HUES64 (cell line): ENCODE results near the gene FAM20C.

ENCODE experiments used
- H3K27ac ChIP-seq: 2 replicates; pipeline ENCODE4 v1.7.0; 2013; ENCODE audit warnings: low read depth, low read length, inconsistent platforms
- H3K27me3 ChIP-seq: 2 replicates; pipeline ENCODE4 v1.6.1; 2013; ENCODE audit warnings: mild to moderate bottlenecking, low read length; ENCODE audit not compliant: insufficient read depth
- H3K36me3 ChIP-seq: 2 replicates; pipeline ENCODE4 v1.6.1; 2013; ENCODE audit warnings: mild to moderate bottlenecking, low read length; ENCODE audit not compliant: insufficient read depth
- H3K4me1 ChIP-seq: 2 replicates; pipeline ENCODE4 v1.6.1; 2013; ENCODE audit warnings: mild to moderate bottlenecking, low read length, moderate library complexity; ENCODE audit not compliant: insufficient read depth
- H3K4me3 ChIP-seq: 2 replicates; pipeline ENCODE4 v1.5.1; 2013; ENCODE audit warnings: mild to moderate bottlenecking, low read length, moderate library complexity
- H3K9ac ChIP-seq: 2 replicates; pipeline ENCODE4 v1.6.1; 2013; ENCODE audit warnings: mild to moderate bottlenecking, low read depth, low read length
- H3K9me3 ChIP-seq: 2 replicates; pipeline ENCODE4 v1.6.1; 2013; ENCODE audit warnings: low read depth, low read length; ENCODE audit not compliant: insufficient read depth
- WGBS: fragments of 150-250, 120-280 bp; methylation state at CpG from one replicate; pipeline ENCODE4 v1.1.7; 2013; ENCODE audit warnings: missing lambda C conversion rate; 5-methylcytosine and 5-hydroxymethylcytosine counted together

Gene FAM20C

DNA sequence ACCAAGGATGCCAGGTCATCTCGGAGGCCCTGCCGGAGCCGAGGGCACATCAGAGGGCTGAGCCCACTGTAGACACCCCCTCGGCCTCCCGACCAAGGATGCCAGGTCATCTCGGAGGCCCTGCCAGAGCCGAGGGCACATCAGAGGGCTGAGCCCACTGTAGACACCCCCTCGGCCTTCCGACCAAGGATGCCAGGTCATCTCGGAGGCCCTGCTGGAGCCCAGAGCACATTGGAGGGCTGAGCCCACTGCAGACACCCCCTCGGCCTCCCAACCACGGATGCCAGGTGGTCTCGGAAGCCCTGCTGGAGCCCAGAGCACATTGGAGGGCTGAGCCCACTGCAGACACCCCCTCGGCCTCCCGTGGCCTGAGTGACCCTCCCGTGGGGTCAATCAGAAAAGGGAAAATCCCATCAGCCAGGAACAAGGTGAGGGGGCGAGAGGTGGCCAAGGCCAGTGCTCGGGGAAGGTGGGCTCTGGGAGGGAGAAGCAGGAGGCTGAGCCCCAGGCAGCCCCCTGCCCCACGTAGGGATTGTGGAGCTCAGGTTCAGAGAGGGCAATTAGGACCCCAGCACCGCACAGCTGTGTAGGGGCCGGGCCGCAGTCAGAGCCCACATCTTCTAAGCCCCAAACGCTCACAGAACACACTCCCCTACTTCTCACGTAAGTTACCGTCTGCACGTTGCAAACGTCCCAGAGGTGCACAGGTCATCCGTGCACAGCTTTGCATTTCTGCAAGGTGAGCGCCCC, 60.0 kb downstream of the FAM20C start:
- Histone ChIP-seq H3K9me3 (peaks cover 22% of the 10 kb centered on the region; the same call in 1 of the 2 replicates), H3K36me3 (peaks cover 23% of the 10 kb centered on the region), H3K4me1 (no peaks in the 10 kb centered on the region), H3K27me3 (no peaks in the 10 kb centered on the region), H3K9ac (no peak overlapping the region), H3K4me3 (no peak overlapping the region), H3K27ac (no peak overlapping the region)
- 92% methylated on average over 29 of the region's 29 CpGs for WGBS

DNA sequence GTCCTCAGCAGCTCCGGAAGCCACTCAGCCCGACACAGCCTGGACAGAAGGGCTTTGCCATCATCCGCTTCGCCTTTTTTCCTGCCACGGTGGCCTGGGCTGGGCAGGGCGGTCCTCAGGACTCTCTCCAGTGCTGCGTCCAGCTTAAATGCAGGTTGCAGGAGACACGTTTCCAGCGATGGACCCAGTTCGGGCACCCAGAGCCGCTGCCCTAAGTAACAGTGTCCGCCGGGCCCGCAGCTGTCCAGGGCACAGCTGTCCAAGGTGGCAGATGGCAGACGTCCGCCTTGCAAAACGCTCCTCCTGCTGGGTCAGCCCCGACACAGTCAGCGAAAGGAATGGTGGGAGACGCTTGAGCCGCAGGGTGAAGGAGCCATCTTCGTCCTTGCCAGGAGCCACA, 60.6 kb downstream of the FAM20C start:
- no peak overlapping the region for H3K4me3 ChIP-seq
- peaks cover 24% of the 10 kb centered on the region for H3K36me3 ChIP-seq
- no peak overlapping the region for H3K27ac ChIP-seq
- H3K4me1 ChIP-seq = no peaks in the 10 kb centered on the region
- H3K9me3 ChIP-seq = peaks cover 22% of the 10 kb centered on the region; the same call in 1 of the 2 replicates
- no peaks in the 10 kb centered on the region for H3K27me3 ChIP-seq
- 93% methylated on average over 22 of the region's 22 CpGs for WGBS
- no peak overlapping the region for H3K9ac ChIP-seq

DNA sequence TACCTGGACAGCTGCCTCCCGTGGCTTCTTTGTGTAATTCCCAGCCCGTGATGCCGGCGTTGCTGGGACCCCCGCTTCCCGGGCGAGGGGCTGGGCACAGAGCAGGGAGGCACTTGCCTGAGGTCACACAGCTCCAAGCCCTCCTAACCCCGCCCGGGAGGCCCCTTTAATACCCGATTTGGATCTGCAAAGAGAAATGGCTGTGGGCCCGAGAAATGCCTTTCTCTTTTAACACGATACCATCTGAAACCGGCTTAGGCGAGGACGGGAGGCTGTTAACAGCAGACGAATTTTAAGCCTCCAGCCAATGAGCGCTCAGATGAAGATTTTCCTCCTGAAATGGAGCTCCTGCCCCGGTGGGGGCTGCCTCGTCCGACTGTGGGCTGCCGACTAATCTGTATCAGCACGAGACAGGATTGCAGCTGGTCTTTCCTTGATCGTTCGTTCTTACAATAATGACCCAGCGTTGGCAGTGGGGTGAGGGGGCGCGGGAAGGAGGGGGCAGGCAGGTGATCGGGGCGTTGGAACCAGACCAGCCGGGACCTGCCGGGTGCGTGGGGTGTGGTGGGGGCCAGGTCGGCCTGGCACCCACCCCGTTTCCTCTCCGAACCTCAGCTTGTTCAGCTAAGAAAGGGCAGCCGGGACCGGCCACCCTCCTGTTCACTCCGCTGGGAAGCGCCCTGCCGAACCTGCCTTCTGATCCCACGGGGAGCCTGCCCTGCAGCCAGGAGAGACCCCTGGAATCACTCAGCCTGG, 61.4 kb downstream of the FAM20C start:
- Histone ChIP-seq H3K9me3 (peaks cover 22% of the 10 kb centered on the region; the same call in 1 of the 2 replicates), H3K27ac (no peak overlapping the region), H3K4me1 (no peaks in the 10 kb centered on the region), H3K4me3 (no peak overlapping the region), H3K9ac (no peak overlapping the region), H3K36me3 (peaks cover 28% of the 10 kb centered on the region), H3K27me3 (no peaks in the 10 kb centered on the region)
- 95% methylated on average over 41 of the region's 41 CpGs for WGBS

DNA sequence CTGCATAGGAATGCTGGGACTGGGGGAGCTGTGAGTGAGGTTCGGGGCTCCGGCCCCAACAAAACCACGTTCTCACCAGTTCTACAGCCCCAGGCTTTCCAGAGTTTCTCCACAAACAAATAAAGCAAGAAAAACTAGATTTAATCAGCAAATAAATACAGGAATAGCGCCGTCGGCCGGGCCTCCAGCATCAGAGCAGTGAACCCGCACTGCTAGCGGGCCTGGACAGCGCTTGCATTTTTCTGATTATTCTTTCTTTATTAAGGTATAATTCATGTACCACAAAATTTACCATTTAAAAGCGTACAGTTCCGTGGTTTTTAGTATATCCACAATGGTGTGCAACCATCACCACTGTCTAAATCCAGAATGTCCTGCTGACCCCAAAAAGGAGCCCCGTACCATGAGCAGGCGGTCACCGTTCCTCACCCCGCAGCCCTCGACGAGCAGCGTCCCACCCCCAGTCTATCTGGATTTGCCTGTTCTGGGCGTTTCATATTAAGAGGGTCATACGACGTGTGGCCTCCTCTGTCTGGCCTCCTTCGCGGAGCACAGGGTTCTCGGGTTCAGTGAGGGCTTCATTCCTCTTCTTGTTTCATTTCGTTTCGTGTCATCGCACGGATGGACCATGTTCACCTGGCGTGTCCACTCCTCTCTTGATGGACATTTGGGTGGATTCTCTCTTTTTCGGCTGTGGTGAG, 62.1 kb downstream of the FAM20C start:
- Histone ChIP-seq H3K27ac (no peak overlapping the region), H3K4me3 (no peak overlapping the region), H3K9me3 (peaks cover 22% of the 10 kb centered on the region; the same call in 1 of the 2 replicates), H3K27me3 (no peaks in the 10 kb centered on the region), H3K36me3 (peaks cover 29% of the 10 kb centered on the region), H3K9ac (no peak overlapping the region), H3K4me1 (no peaks in the 10 kb centered on the region)
- WGBS = 95% methylated on average over 31 of the region's 31 CpGs

DNA sequence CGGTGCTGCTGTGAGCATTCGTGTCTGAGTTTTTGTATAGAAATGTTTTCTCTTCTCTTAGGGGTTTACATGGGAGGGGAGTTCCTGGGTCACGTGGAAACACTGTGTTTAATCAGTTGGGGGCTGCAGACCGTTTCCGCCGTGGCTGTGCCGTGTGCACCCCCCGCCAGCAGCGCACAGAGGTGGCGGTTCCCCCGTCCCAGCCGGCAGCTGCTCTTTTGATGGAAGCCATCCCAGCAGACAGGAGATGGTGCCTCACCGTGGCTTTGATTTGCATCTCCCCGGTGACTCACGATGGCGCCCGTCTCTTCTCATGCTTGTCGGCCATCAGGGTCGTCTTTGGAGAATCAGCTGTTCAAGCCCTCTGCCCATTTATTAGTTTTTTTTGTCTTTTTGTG, 62.7 kb downstream of the FAM20C start:
- Histone ChIP-seq H3K36me3 (peaks cover 35% of the 10 kb centered on the region), H3K4me3 (no peak overlapping the region), H3K9ac (no peak overlapping the region), H3K9me3 (peaks cover 27% of the 10 kb centered on the region; the same call in 1 of the 2 replicates), H3K27ac (no peak overlapping the region), H3K4me1 (no peaks in the 10 kb centered on the region), H3K27me3 (no peaks in the 10 kb centered on the region)
- 92% methylated on average over 19 of the region's 19 CpGs for WGBS

DNA sequence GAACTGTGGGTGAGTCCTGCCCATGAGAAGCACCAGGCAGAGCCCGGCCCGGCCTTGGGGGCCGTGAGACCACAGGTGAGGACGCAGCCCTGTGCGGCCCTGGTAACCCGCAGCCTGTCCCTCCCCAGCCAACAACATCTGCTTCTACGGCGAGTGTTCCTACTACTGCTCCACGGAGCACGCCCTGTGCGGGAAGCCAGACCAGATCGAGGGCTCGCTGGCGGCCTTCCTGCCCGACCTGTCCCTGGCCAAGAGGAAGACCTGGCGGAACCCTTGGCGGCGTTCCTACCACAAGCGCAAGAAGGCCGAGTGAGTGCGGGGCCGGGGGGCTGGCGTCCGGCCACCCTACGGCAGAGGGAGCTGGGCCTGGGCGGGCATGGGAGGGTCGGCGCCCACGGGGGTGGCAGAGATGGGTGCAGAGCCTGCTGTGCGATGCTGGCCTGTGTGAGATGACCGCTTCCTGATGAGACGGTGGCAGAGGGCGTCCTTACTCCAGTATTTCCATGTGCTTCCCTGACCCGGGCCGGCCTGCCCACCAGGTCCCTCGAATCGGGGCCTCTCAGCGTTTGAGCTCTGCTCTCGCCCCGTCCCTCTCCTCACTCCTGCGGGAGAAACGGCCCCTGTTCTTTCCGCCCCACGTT, 63.5 kb downstream of the FAM20C start:
- Histone ChIP-seq H3K27me3 (no peaks in the 10 kb centered on the region), H3K4me3 (no peak overlapping the region)

DNA sequence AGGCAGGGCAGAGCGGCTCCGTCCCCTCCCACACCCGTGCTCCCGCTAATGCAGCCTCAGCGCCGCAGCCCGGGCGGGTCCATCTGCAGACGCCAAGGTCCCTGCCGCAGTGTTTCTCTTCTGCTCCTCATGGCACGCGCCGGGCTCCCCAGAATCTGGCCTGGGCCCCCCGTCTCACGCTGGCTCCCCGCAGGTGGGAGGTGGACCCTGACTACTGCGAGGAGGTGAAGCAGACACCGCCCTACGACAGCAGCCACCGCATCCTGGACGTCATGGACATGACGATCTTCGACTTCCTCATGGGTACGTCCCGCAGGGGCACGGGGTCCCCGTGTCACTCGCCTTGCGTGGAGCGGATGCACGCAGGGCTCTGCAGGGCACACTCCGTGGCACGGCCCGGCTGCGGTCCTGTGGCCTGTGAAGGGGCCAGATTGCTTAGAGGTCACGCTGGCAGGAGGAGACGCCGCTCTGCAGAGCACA, 64.1 kb downstream of the FAM20C start:
- Histone ChIP-seq H3K4me1 (no peaks in the 10 kb centered on the region), H3K9me3 (peaks cover 41% of the 10 kb centered on the region), H3K36me3 (peaks cover 40% of the 10 kb centered on the region), H3K9ac (no peak overlapping the region), H3K4me3 (no peak overlapping the region), H3K27ac (no peak overlapping the region), H3K27me3 (no peaks in the 10 kb centered on the region)
- 95% methylated on average over 38 of the region's 38 CpGs for WGBS

More for the DNA sequence above, 63.5 kb downstream of the FAM20C start:
- Histone ChIP-seq H3K4me1 (no peaks in the 10 kb centered on the region), H3K9me3 (peaks cover 34% of the 10 kb centered on the region), H3K36me3 (peaks cover 40% of the 10 kb centered on the region), H3K9ac (no peak overlapping the region), H3K27ac (no peak overlapping the region)
- 96% methylated on average over 44 of the region's 44 CpGs for WGBS

DNA sequence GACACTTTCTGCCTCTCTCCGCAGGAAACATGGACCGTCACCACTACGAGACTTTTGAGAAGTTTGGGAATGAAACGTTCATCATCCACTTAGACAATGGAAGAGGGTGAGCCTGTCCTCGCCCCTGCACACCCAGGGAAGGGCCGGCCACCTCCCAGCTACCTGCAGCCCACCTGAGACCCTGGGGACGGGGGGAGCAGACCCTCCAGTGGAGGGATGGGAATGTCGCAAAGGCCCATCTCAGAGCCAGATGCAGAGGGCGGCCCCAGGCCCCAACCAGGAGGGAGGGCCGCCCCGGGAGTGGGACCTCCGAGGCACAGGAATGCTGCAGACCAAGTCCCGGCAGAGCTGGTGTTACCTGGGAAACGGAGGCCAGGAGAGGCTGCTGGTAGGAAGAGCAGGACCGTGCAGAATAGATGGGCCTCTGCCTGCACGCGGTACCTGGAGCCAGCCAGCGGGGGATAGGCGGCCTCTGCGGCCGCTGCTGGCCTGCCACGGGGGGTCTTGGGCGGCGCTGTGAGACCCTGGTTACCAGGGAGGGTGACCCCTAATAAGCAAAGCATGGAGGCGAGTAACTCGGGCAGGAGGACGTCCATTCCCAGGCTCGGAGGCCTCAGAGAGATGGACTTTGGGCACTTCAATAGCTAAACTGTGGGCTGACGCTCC, 64.7 kb downstream of the FAM20C start:
- Histone ChIP-seq H3K4me3 (no peak overlapping the region), H3K36me3 (peaks cover 40% of the 10 kb centered on the region), H3K4me1 (no peaks in the 10 kb centered on the region), H3K27me3 (no peaks in the 10 kb centered on the region), H3K27ac (no peak overlapping the region), H3K9ac (no peak overlapping the region), H3K9me3 (peaks cover 47% of the 10 kb centered on the region)
- 95% methylated on average over 29 of the region's 29 CpGs for whole genome bisulfite sequencing

DNA sequence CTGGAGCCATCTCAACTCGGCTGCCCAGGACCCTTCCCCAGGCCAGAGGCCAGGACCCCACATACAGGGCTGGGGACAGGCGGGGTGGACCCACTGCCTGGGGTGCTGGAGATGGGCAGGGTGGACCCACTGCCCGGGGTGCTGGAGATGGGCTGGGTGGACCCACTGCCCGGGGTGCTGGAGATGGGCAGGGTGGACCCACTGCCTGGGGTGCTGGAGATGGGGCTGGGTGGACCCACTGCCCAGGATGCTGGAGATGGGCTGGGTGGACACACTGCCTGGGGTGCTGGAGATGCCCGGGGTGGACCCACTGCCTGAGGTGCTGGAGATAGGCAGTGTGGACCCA, 65.2 kb downstream of the FAM20C start:
- Histone ChIP-seq H3K27ac (no peak overlapping the region), H3K4me3 (no peak overlapping the region), H3K9me3 (peaks cover 52% of the 10 kb centered on the region), H3K9ac (no peak overlapping the region), H3K27me3 (no peaks in the 10 kb centered on the region), H3K4me1 (no peaks in the 10 kb centered on the region), H3K36me3 (peaks cover 40% of the 10 kb centered on the region)
- WGBS = 79% methylated on average over 5 of the region's 5 CpGs

DNA sequence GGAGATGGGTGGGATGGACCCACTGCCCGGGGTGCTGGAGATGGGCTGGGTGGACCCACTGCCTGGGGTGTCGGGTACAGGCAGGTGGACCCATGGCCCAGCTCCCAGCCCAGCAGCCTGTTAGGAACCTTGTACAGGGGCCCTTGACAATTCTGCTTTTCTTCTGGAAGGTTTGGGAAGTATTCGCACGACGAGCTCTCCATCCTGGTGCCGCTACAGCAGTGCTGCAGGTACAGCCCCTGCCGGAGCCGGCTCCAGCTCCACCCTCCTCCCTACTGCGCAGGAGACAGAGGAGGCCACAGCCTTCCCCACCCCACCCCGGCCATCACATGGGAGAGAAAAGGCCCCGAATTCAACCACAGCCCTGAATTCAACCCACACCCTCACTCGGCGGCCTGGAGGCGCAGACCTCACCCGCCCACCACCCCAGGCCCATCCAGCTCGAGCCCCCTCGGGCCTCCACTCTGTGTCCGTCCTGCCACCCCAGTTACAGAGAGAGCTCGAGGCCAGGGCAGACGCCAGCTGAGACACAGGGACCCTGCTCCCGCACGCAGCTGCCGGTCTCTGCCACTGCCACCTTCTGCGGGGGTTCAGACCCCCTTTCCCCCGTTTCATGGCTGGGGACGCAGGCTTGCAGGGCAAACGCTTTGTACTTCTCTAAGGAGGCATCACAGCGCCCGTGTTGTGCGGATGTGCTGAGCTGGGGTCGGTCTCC, 66.3 kb downstream of the FAM20C start:
- H3K36me3 ChIP-seq = peaks cover 40% of the 10 kb centered on the region
- no peak overlapping the region for H3K9ac ChIP-seq
- no peak overlapping the region for H3K4me3 ChIP-seq
- no peaks in the 10 kb centered on the region for H3K4me1 ChIP-seq
- no peaks in the 10 kb centered on the region for H3K27me3 ChIP-seq
- peaks cover 54% of the 10 kb centered on the region for H3K9me3 ChIP-seq
- WGBS = 95% methylated on average over 31 of the region's 31 CpGs
- H3K27ac ChIP-seq = no peak overlapping the region
